ENCODE results near the gene PAM16. TPM values are rescaled to one million over a fixed set of nuclear protein-coding genes. Genes with fewer than 3 reads are reported as not detected.

PAM16 gene
- total and polyA plus RNA-seq, 5 donors, result 57.6 to 131 (median 59.8) TPM

Other genes with a start within 250 kb of the PAM16 start
- 10 to 100 TPM; 25.9 to 31.4 (median 28.9) TPM for gene ADCY9, start 234.9 kb downstream of the PAM16 start, total RNA-seq
- 13.0 TPM for gene ADCY9, start 234.9 kb downstream of the PAM16 start, polyA plus RNA-seq
- gene SRL, start 109.2 kb downstream of the PAM16 start, total RNA-seq, result 100 to 1,000 TPM; 338 to 395 (median 359) TPM
- 255 TPM for gene SRL, start 109.2 kb downstream of the PAM16 start, polyA plus RNA-seq
- gene TFAP4, start 78.3 kb downstream of the PAM16 start, total RNA-seq, result 1 to 10 TPM; 2.3 to 4.2 (median 3.5) TPM
- 2.1 TPM for gene TFAP4, start 78.3 kb downstream of the PAM16 start, polyA plus RNA-seq
- 10 to 100 TPM; 20.0 to 34.6 (median 33.1) TPM for gene GLIS2, start 35.3 kb downstream of the PAM16 start, total RNA-seq
- 15.2 TPM for gene GLIS2, start 35.3 kb downstream of the PAM16 start, polyA plus RNA-seq
- gene VASN, start 20.5 kb upstream of the PAM16 start, total RNA-seq, result 10 to 100 TPM; 11.4 to 21.3 (median 13.6) TPM
- gene VASN, start 20.5 kb upstream of the PAM16 start, polyA plus RNA-seq, result 10.7 TPM
- 10 to 100 TPM; 13.4 to 18.1 (median 16.9) TPM for gene CORO7, start 65.3 kb upstream of the PAM16 start, total RNA-seq
- 9.0 TPM for gene CORO7, start 65.3 kb upstream of the PAM16 start, polyA plus RNA-seq
- gene DNAJA3, start 74.5 kb upstream of the PAM16 start, total RNA-seq, result 10 to 100 TPM; 40.4 to 54.0 (median 49.8) TPM
- gene DNAJA3, start 74.5 kb upstream of the PAM16 start, polyA plus RNA-seq, result 48.4 TPM
- gene NMRAL1, start 123.3 kb upstream of the PAM16 start, total RNA-seq, result 10 to 100 TPM; 23.1 to 31.7 (median 27.1) TPM
- 26.6 TPM for gene NMRAL1, start 123.3 kb upstream of the PAM16 start, polyA plus RNA-seq
- gene HMOX2, start 125.1 kb upstream of the PAM16 start, total RNA-seq, result 100 to 1,000 TPM in 1 of 4 donors, 10 to 100 TPM in 3; 89.6 to 104 (median 93.5) TPM
- 109 TPM for gene HMOX2, start 125.1 kb upstream of the PAM16 start, polyA plus RNA-seq
- 10 to 100 TPM; 34.2 to 46.8 (median 42.9) TPM for gene CDIP1, start 187.5 kb upstream of the PAM16 start, total RNA-seq
- 36.8 TPM for gene CDIP1, start 187.5 kb upstream of the PAM16 start, polyA plus RNA-seq
- gene C16orf96, start 205.0 kb upstream of the PAM16 start, total RNA-seq, result under 1 TPM in 3 of 4 donors, not detected in 1; 0.08 to 0.09 (median 0.08) TPM
- gene C16orf96, start 205.0 kb upstream of the PAM16 start, polyA plus RNA-seq, result 0.02 TPM